HG02970 (cell line): ENCODE results near the gene LAMP1.
"Not testable (repeated sequence)": the region's sequence is repeated elsewhere in the genome, so short reads cannot be mapped to it uniquely, and the experiment has no call there.

Source experiments
- ATAC-seq: cut with Tn5 transposase; IDR thresholded peaks from one replicate; pipeline ENCODE4 v1.9.1; 2021; ENCODE audit warnings: mild to moderate bottlenecking, moderate library complexity, moderate number of reproducible peaks; ENCODE audit not compliant: unreplicated experiment, low FRiP score

Gene LAMP1

DNA sequence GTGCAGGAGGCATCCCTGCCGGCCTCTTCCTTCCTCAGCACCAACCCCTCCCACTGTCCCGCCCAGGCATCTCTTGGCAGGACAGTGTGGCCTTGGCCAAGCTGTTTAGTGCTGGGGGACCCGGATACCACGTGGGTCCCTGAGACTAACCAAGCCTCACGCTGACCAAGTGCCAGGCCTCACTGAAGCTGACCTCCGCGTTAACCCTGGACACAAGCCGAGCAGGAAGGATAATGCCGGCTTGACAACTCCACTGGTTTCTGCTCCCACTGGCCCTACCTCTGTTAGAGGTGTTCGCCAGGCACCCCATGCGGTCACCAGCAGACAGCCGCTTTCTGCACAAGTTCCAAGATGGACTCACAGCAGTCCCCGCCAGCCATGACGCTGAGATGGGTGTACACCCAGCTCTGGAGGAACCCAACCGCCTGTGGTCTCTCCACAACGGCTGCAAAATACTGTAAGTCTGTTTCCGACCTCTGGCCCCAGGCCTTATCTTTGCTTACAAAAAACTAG is 54.5 kb downstream of the LAMP1 start:
- ATAC-seq = no peak

DNA sequence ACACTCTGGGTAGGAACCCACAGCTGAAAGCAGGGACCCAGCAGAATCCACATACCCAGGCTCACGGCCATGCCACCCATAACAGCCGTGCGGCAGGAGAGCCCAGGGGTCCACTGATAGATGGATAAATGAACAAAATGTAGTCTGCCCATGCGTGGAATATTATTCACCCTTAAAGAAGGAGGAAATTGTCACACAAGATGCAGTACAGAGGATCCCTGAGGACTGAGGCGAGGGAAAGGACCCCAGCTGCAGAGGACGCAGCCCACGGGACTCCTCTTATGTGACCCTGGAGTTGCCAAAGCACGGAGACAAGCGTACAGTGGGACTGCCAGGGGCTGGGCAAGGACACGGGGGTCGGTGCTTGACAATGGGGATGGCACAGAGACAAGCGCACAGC is 56.2 kb downstream of the LAMP1 start:
- ATAC-seq = no peak

DNA sequence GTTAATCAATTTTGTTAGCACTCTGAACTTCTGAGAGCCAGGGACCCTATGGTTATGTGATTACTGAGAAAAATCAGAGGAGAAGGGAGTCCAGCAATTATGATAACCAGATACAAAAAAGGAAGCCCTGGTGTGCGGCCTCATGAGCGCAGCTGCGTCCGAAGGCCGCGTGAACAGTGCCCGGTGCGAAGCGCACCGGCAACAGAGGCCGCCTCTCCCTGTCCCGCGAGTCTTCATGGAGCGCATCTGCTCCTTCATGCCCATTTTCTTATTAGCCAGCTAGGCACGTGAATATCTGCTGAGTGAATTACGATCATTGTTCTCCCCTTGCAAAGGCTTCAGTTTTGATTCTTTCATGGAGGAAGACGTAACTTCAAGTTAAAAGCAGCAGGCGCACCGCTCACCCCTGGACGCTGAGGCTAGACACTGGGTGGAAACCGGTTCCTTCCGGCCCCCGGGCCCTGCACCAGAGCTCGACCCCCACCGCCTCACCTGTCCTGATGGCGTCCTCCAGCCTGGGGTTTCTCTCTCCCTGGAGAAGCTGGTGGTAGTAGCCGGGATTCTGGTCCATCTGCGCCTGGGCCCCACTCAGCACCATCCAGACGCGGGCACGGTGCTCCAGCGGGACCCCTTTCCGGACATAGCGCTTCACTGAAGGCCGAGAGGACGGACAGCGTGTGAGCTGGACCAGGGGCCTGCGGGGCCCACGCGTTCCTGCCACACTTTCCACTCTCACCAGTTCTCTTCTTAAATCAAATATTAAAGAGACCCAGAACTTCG is 58.0 kb downstream of the LAMP1 start:
- no peak for ATAC-seq

DNA sequence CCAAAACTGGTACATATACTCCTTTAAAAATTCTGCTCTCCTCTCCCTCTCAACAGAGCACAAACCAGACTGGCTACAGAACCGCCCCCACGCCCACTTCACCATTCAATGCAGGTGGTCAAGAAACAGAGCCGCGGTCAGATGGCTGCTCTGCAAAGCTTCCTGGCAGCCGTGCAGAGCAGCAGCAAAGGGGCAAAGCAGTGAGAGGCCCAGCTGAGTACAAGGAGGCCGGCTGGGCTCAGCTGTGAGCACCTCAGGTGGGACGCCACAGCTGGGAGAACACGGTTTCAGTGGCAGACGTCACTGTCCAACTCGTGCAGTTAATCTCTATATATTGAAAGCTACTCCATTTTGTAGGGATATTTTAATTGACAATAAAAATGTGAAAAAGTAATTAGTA is 58.6 kb downstream of the LAMP1 start:
- no peak for ATAC-seq

DNA sequence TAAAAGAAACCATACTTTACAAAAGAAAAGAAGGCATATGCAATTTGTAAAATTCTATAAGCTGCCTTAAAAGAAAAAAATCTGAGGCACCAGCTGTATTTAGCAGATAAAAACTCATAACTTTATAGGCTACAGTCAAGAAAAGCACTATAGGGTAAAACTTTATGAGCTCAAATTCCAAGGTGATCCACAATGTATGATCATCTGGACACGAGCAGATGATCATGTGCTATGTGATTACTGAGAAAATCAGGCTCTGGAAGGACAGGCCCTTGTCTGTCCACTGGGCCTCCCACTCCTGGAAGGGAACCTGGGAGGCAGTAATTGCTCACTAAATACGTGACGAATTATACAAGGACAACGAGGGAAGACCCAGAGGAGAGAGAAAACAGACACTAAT is 59.6 kb downstream of the LAMP1 start:
- no peak for ATAC-seq

DNA sequence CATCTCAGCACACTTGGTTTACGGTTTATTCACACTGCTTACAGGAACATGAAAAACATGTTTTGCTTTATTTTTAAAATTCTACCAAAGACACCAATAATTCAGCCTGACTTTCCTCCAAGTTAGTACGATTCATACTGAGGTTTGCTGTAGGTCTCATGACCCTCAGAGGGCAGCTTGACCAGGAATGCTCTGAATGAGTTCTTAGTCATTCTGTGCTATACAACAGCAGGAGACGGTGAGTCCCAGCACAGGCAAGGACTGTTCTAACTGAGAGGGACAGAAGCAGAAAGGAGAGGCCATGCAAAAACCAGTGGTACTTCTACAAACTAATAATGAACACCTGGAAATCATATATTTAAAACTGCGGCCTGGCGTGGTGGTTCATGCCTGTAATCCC is 60.5 kb downstream of the LAMP1 start:
- ATAC-seq = no peak

DNA sequence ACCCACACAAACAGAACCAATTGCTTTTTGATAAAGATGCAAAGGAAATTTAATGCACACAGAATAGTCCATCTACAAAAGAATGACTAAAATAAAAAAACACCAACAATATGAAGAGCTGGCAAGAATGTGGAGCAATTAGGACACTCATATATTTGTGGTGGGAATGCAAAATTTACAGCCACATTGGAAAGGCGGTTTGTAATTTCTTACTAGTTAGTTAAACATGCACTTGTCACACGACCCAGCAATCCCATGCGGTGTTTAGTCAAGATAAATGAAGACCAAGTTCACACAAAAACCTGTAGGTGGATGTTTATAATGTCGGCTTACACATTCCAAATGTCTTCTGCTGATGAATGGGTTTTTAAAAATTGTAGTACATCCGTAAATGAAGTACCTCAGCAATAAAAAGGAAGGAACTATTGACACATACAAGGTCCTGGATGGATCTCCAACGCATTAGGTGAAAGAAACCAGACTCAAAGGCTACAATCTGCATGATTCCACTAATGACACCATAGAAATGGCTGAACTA is 61.7 kb downstream of the LAMP1 start:
- no peak for ATAC-seq

DNA sequence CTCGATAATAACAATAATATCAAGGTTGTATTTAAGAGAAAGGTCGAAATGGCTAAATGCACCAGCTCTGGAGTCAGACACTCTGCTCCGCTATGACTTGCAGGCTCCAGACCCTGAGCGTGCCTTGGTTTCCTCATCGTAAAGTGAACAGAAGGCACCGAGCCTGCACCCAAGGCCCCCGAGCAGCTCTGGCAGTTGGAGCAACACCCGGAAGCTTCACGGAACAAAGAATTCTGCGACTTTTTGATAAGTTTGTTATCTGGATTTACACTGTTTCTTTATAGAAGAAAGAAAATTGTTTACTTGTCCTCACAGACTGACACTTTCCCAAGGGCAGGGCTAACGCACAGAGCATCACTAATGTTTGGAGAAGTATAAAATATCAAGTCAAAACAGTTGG is 62.5 kb downstream of the LAMP1 start:
- ATAC-seq = no peak

DNA sequence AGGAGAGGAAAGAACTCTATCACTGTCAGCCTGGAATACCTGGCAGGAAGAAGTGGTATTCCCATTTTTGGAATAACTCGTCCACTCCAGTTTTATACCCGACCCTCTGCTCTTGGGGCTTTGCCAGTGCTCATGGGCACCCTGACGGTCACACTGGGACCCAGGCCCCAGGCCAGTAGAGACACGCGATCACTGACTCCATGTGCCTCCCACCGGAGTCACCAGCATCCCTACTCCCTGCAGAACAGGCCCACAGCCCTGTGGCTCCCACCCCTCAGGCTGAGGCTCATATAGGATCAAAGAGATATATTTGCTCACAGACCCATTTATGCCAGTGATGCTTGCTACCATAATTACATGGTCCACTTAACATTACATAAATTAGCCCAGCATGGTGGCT is 63.4 kb downstream of the LAMP1 start:
- ATAC-seq = no peak

DNA sequence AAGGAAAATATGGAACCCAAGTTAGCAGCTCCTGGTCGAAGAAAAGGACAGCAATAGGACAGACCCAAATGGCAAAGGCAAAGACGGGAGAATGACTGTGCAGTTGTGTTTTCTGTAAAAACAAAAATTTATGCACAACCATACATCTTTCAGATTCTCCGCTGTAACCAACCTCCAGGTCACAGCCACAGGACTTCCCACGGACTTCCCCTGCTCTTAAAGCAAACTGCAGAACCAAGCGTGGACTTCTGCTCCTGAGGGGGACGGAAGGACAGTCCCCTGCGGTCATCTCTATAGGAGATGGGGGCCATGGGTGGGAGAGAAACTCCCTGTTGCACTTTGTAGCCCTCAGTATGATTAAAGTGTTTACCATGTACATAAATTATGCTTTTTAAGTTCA is 64.4 kb downstream of the LAMP1 start:
- ATAC-seq = no peak

DNA sequence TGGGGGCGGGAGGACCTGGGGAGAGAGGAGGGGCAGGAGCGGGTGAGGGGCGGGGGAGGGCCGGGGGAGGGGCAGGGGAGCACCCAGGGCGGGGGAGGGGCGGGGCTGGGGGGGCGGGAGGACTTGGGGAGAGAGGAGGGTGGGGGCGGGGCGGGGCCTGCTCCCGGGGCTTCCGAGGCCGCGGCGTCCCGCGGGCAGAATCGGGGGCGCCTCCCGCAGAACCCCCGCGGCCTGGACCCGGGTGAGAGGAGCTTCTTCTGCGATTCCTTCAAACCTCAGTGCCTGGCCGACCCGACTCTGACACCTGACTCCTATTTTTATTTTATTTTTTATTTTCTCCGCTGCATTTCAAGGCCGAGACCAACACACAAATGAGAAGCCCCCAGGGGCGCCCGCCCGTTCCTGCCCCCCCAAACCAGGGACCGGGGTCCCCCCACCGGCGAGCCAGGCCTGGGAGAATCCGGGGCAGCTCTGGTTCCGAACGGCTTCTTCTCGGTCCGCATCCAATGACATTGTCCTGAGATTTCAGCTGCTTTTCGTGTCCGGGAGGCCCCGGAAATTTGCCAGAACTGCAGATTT is 67.4 kb downstream of the LAMP1 start:
- ATAC-seq = no peak

DNA sequence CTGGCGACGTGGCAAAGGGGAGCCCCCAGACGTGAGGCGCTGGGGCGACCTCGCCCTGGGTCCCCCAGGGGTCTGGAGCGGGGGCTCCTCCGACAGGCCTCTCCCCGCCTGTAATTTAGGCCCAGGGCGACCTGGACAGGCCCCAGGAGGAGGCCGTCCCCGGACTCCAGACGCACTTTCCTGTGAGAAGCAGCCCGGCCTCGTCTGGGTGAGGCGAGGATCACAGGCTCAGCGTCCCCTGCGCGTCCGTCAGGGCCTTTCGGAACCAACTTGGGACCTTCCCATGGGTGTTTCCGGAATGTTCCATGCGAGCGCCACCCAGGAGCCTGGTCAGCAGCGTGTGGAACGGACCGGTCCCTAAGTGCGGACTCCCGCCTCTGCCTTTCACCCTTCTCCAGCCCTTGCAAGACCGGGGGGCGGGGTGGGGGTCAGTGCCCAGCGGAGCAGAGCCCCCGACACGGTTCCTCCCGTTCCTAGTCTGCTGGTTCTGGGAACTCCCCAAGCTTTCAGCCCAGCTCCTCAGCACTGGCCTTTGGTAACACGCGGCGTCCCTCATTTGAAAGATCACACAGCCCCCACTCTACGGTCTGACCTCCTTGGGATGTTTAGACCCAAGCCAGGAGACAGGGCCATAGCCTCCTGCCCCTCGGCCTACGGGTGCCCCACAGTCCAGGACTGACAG is 68.0 kb downstream of the LAMP1 start:
- no peak for ATAC-seq

DNA sequence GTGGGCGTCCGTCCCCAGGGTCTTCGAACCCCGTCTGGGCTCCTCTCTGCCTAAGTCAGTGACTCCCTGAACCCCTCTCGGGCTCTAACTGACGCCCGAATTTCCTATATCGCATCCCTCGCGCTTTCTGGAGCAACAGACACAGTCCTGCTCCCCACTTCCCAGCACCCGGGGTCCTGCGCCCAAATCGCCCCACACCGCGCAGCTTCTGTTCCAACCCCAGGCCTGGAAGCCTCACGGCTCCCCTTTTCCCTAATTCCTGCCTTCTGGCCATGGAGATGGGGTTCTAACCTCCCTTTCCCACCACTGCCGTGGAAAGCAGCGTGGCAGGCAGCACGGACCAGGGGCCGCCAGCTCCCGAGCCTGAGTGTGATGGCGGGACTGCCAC is 68.5 kb downstream of the LAMP1 start:
- no peak for ATAC-seq

DNA sequence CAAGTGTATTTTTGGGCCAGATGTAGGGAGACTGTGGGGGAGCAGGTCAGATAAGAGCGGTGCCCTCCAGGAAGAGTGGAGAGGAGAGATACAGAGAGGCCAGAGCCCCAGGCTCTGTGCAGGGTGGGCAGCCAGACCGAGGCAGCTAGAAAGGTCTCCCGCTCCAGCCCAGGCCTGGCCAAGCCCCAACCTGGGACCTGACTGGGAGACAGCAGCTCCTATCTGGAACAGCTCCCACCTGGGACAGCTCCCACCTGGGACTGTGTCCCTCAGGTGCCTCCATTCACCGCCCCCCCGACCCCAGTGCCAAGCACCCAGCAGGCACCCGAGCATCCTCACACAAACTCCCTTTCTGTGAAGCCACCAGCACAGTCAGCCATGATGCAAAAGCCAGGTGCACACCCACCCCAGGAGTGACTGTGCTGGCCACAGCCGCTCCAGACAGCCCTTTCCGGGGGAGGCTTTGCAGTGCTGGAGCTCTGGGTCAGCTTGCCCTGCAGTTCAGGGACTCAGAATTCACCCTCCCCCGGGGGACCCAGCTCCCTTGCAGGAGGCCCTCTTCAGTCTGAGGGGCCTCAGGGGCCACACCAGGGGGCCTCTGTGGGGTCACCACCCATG is 69.0 kb downstream of the LAMP1 start:
- no peak for ATAC-seq

DNA sequence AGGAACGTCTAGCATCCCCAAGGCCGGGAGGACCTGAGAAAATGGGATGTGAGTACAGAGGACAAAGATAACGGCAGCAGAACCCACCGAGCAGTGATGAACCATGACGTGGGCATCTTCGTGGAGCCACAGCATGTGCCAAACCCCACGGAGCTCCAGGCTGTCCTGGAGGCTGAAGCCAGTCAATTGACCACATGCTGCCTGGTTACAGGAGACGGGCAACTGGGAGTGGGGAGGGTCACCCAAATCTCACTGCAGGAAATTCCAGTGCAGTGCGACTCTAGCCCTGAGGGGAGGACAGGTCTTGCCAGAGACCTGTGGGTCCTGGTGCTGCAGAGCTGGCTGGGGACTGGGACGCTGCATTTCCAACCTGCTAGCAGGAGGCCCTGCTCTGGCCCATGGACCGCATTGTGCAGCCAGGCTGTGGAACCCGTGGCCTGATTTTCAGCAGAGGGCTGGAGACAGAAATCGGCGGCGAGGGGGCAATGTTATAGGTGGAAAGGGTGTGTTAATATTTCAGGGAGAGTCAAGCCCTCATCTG is 70.1 kb downstream of the LAMP1 start:
- no peak for ATAC-seq

DNA sequence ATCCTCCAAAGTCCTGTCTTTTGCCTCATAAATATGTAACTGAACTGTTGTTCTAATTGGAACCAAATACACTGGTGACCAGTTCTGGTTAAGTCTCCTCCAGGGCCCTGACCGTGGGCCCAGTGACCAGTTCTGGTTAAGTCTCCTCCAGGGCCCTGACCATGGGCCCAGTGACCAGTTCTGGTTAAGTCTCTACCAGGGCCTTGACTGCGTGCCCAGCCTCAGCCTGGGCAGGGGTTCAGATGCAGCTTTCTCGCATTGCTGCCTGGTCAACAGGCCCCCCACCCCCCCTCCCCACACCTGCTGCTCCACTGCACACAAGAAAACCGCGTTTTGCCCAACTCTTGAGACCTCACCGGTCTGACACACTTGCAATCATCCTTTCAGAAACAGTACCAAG is 70.7 kb downstream of the LAMP1 start:
- ATAC-seq = no peak

DNA sequence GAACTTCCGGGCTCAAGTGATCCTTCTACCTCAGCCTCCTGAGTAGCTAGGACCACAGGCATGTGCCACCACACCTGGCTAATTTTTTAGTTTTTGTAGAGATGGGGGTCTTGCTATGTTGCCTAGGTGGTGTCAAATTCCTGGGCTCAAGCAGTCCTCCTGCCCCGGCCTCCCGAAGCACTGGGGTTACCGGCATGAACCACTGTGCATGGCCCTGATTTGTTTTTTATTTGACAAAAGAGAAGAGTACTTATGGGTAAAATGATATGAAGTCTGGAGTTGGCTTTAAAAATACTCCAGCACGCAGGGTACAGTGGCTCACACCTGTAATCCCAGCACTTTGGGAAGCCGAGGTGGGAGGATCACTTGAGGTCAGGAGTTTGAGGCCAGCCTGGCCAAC is 71.3 kb downstream of the LAMP1 start:
- not testable (repeated sequence) for ATAC-seq

DNA sequence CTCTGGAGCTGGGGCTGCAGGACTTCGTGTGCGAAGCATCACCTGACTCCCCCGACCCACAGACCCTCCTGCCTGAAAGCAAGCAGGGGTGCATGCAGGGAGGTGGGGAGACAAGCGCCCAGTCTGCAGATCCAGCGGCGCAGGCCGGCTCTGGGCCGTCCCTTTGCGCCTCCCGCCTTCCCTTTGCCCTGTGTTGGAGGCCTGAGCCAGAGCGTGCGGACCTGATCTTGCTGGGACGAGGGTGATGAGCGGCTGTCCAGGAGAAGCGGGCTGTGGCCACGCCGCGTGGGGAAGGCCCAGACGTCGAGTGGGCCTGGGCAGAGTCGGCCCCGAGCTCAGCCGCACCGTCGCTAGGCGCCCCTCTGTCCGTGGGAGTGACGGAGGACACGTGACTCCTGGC is 72.2 kb downstream of the LAMP1 start:
- no peak for ATAC-seq

DNA sequence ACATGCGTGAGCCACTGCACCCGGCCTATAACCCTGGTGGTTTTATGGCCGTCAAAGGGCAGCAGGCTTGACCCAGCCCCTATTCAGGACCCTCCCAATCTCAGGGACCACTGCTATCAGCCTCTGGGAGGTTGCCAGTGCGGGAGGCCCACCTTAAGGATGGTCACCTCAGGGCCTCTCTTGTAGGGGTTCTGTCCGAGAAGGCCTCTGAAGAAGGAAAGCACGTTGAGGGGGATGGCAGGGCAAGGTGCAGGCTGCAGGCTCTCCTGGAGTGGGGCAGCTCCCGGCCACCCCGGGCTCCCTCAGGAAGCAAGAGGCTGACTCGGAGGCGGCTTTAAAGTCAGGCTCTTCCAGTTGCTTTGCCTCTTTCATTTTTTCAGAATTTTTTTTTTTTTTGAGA is 72.8 kb downstream of the LAMP1 start:
- ATAC-seq = no peak

DNA sequence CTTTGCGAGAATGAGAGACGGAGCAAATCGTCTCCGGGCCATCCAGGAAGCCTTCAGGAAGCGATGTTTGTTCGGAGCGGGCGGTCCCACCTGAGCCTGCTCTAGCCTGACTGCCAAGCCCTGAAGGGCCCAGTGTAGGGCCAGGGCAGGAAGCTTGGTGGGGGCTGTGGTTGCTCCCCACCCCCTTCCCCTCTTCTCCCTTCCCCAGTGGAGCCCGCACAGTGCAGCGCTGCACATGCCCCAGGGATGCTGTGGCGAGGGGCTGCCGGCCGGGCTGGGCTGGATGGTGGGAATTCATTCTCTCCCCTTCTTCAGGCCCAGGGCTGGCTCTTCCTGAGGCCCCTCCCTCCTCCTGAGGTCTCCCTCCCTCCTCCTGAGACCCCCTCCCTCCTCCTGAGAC is 74.0 kb downstream of the LAMP1 start:
- no peak for ATAC-seq

DNA sequence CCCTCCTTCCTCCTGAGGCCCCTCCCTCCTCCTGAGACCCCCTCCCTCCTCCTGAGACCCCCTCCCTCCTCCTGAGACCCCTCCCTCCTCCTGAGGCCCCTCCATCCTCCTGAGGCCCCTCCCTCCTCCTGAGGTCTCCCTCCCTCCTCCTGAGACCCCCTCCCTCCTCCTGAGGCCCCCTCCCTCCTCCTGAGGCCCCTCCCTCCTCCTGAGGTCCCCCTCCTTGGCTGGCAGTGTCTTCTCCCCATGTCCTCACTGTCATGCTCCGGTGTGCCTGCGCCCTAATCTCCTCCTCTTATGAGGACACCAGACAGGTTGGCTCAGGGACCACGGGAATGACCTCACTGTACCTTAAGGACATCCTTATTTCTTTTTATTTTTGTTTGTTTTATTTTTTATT is 74.7 kb downstream of the LAMP1 start:
- not testable (repeated sequence) for ATAC-seq
